GM12801 (cell line): ENCODE measurements around the gene HSPBP1.

ENCODE experiments used
- CTCF ChIP-seq: IDR thresholded peaks from one replicate; pipeline ENCODE4 v1.5.1; 2011; ENCODE audit warnings: control low read depth; ENCODE audit not compliant: insufficient read length; ENCODE audit errors: extremely low read depth

The HSPBP1 gene

DNA sequence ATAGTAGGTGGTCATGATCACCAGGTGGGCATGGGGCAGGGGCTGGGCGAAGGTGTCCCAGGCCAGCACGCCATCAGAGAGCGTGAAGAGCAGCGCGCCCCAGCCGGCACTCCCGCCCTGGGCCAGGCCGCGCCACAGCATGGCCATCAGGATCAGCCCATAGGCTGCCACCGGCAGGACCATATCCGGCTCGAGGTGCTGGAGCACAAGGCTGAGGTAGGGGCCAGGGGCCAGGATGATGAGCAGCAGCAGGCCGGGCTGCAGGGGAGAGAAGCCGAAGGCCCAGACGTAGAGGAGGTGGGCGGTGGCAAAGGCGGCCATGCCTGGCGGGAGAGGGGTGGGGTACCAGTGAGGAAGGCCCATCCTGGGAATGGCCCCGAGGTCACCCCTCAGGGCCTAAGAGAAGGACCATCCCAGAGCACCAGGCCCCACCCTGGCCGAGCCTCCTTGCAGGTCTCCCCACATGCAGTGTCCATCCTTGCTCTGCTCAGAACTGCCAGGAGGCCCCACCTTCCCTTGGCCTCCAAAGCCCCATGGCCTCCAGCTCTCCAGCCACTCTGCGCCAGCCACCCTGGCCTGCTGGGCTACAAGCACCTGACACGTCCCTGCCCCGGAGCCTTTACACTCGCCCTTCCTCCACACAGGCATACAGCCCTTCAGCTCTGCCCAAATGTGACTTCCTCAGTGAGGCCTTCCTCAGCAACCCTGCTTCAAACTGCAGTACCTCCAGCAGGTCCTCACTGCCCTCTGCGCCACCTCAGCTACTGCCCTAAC is 52.5 kb downstream of the HSPBP1 start:
- no peak for TF ChIP-seq CTCF

GRCh38 chr19:55226788-55227187 is 53.1 kb downstream of the HSPBP1 start:
- no peak for TF ChIP-seq CTCF

GRCh38 chr19:55226273-55226672 is 53.6 kb downstream of the HSPBP1 start:
- TF ChIP-seq CTCF = no peak

DNA sequence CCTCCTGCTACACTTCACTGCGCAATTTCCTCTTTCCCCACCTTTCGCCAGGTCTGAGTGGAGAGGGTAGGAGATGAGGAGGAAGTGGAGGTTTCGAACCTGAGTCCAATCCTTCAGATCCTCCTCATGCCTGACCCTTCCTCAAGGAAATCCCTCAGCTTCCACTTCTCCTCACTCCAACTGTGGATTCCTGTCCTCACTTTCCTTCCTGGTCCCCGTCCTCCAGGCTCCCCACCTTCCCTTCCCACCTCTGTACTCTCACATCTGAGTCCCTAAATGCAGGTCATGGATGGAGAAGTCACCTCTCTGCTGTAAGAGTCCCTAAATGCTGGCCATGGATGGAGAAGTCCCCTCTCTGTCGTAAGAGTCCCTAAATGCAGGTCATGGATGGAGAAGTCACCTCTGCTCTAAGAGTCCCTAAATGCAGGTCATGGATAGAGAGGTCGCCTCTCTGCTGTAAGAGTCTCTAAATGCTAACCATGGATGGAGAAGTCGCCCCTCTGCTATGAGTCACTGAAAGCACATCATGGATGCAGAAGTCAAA is 54.4 kb downstream of the HSPBP1 start:
- TF ChIP-seq CTCF = no peak

- TF ChIP-seq CTCF = no peak
Measured at GRCh38 chr19:55224038-55224665, 55.8 kb downstream of the HSPBP1 start.

- no peak for TF ChIP-seq CTCF
Measured at GRCh38 chr19:55223291-55224037, 56.4 kb downstream of the HSPBP1 start.

- TF ChIP-seq CTCF = no peak
Measured at GRCh38 chr19:55220525-55220924, 59.4 kb downstream of the HSPBP1 start.
